CD4-positive, alpha-beta memory T cell (primary cell): Measurements from ENCODE around the gene TRABD2B. TPM values are rescaled to one million over a fixed set of nuclear protein-coding genes. Genes with fewer than 3 reads are reported as not detected.

Experiments used
- CTCF ChIA-PET: fragments of 350-600 bp; sonication (Branson Sonifier 250); formaldehyde crosslinking; loops from one replicate; lab custom pipeline; 2021; ENCODE audit warnings: inconsistent platforms; ENCODE audit not compliant: partially characterized antibody; lab: Charles Lee
- POLR2A ChIA-PET: fragments of 350-600 bp; sonication (Branson Sonifier 250); formaldehyde crosslinking; loops from one replicate; lab custom pipeline; 2021; ENCODE audit not compliant: partially characterized antibody; lab: Charles Lee
- DNase-seq, 5 donors: peaks; one replicate each; pipeline versions ENCODE4 v3.0.0 to v3.0.0-alpha.2; 2020 to 2022; ENCODE audit warnings: mixed read lengths in 1 of 5
- H3K27ac ChIP-seq: one replicate; pipeline ENCODE4 v1.7.0; 2013; ENCODE audit warnings: low read depth, low read length
- H3K27me3 ChIP-seq: 2 replicates; pipeline ENCODE4 v1.7.0; 2013; ENCODE audit warnings: mild to moderate bottlenecking, low read length, moderate library complexity; ENCODE audit not compliant: insufficient read depth
- H3K36me3 ChIP-seq: 2 replicates; pipeline ENCODE4 v1.7.0; 2013; ENCODE audit warnings: mild to moderate bottlenecking, low read length, moderate library complexity; ENCODE audit not compliant: insufficient read depth
- H3K4me1 ChIP-seq: 2 replicates; pipeline ENCODE4 v1.7.0; 2013; ENCODE audit warnings: mild to moderate bottlenecking, low read length, moderate library complexity; ENCODE audit not compliant: insufficient read depth
- H3K4me3 ChIP-seq, 2 donors: one replicate each; pipeline ENCODE4 v1.7.0; 2013; ENCODE audit warnings: low read length in 2 of 2, mild to moderate bottlenecking in 1 of 2
- H3K9me3 ChIP-seq, 2 donors: one replicate each; pipeline ENCODE4 v1.7.0; 2013; ENCODE audit warnings: low read length in 2 of 2, control low read depth in 1 of 2; ENCODE audit not compliant: control insufficient read depth in 1 of 2
- H3K27ac Mint-ChIP-seq, 7 donors: one replicate each; pipeline ENCODE4 v1.8.0; 2020 to 2021; ENCODE audit warnings: mixed read lengths in 7 of 7, mild to moderate bottlenecking in 6 of 7, inconsistent platforms in 3 of 7, moderate library complexity in 3 of 7
- H3K27me3 Mint-ChIP-seq, 2 donors: one replicate each; pipeline ENCODE4 v1.8.0; 2020 to 2021; ENCODE audit warnings: mixed read lengths in 2 of 2
- H3K36me3 Mint-ChIP-seq, 2 donors: one replicate each; pipeline ENCODE4 v1.8.0; 2020 to 2021; ENCODE audit warnings: mixed read lengths in 2 of 2, inconsistent platforms in 1 of 2, mild to moderate bottlenecking in 1 of 2
- H3K4me1 Mint-ChIP-seq, 4 donors: one replicate each; pipeline ENCODE4 v1.8.0; 2020 to 2021; ENCODE audit warnings: mixed read lengths in 4 of 4, mild to moderate bottlenecking in 1 of 4
- H3K4me3 Mint-ChIP-seq, 8 donors: one replicate each; pipeline ENCODE4 v1.8.0; 2020 to 2021; ENCODE audit warnings: mixed read lengths in 8 of 8, mild to moderate bottlenecking in 7 of 8, moderate library complexity in 6 of 8, inconsistent platforms in 3 of 8
- H3K9me3 Mint-ChIP-seq, 8 donors: one replicate each; pipeline ENCODE4 v1.8.0; 2020 to 2021; ENCODE audit warnings: mixed read lengths in 8 of 8, mild to moderate bottlenecking in 5 of 8, inconsistent platforms in 3 of 8, moderate library complexity in 1 of 8
- intact Hi-C: fragments of 100-400 bp; cut with micrococcal nuclease; formaldehyde crosslinking; loops from one replicate; pipeline ENCODE4 v1.15.1; 2023
- polyA plus RNA-seq, 2 donors: library from polyadenylated mRNA; unstranded; fragments of 300-500 nt; fragmentation: Illumina TruSeq; gene quantifications; one replicate each; pipeline ENCODE4 v1.2.3, GENCODE V29; 2021
- total RNA-seq, 2 experiments: library from RNA; stranded (reverse); gene quantifications; one replicate each; pipeline ENCODE4 v1.2.3, GENCODE V29; 2021

TRABD2B gene
- total and polyA plus RNA-seq, 4 experiments from 2014 or later: not detected

GRCh38 chr1:47852006-47852718, 145.0 kb downstream of the TRABD2B start:
- POLR2A ChIA-PET: no interaction called here
- intact Hi-C loops: no loop called here
- no peaks in the 10 kb centered on the region for H3K36me3 ChIP-seq
- no peaks in the 10 kb centered on the region for H3K4me1 ChIP-seq
- no peak overlapping the region for H3K4me3 ChIP-seq
- CTCF ChIA-PET: no interaction called here
- no peaks in the 10 kb centered on the region for H3K36me3 Mint-ChIP-seq
- peaks cover 0 to 1% of the 10 kb centered on the region in 2 donors for H3K27me3 Mint-ChIP-seq
- DNase-seq: no peak
- H3K4me3 Mint-ChIP-seq: no peak overlapping the region
- H3K27me3 ChIP-seq: no peaks in the 10 kb centered on the region
- H3K27ac Mint-ChIP-seq: no peak overlapping the region
- H3K4me1 Mint-ChIP-seq: no peaks in the 10 kb centered on the region
- H3K9me3 Mint-ChIP-seq: no peaks in the 10 kb centered on the region
- H3K27ac ChIP-seq: no peak overlapping the region
- no peaks in the 10 kb centered on the region for H3K9me3 ChIP-seq

GRCh38 chr1:47850451-47850850, 146.7 kb downstream of the TRABD2B start:
- no peaks in the 10 kb centered on the region for H3K4me1 Mint-ChIP-seq
- ChIA-PET CTCF (no interaction called here), POLR2A (no interaction called here)
- Histone ChIP-seq H3K36me3 (no peaks in the 10 kb centered on the region), H3K27me3 (no peaks in the 10 kb centered on the region), H3K4me3 (no peak overlapping the region), H3K27ac (no peak overlapping the region), H3K9me3 (no peaks in the 10 kb centered on the region), H3K4me1 (no peaks in the 10 kb centered on the region)
- no peak overlapping the region for H3K27ac Mint-ChIP-seq
- H3K36me3 Mint-ChIP-seq: no peaks in the 10 kb centered on the region
- DNase-seq: no peak
- no peak overlapping the region for H3K4me3 Mint-ChIP-seq
- intact Hi-C loops: no loop called here
- no peaks in the 10 kb centered on the region for H3K9me3 Mint-ChIP-seq
- peaks cover 0 to 1% of the 10 kb centered on the region in 2 donors for H3K27me3 Mint-ChIP-seq

GRCh38 chr1:47849591-47850261, 147.5 kb downstream of the TRABD2B start:
- ChIA-PET POLR2A (no interaction called here), CTCF (no interaction called here)
- Mint-ChIP-seq H3K27me3 (peaks cover 0 to 1% of the 10 kb centered on the region in 2 donors), H3K4me3 (no peak overlapping the region), H3K9me3 (no peaks in the 10 kb centered on the region), H3K4me1 (no peaks in the 10 kb centered on the region), H3K36me3 (no peaks in the 10 kb centered on the region), H3K27ac (no peak overlapping the region)
- H3K4me3 ChIP-seq: no peak overlapping the region
- no peaks in the 10 kb centered on the region for H3K4me1 ChIP-seq
- no peaks in the 10 kb centered on the region for H3K27me3 ChIP-seq
- DNase-seq: no peak
- H3K9me3 ChIP-seq: no peaks in the 10 kb centered on the region
- no peak overlapping the region for H3K27ac ChIP-seq
- intact Hi-C loops: no loop called here
- no peaks in the 10 kb centered on the region for H3K36me3 ChIP-seq

GRCh38 chr1:47849005-47849521, 148.1 kb downstream of the TRABD2B start:
- ChIA-PET POLR2A (no interaction called here), CTCF (no interaction called here)
- Mint-ChIP-seq H3K9me3 (no peaks in the 10 kb centered on the region), H3K36me3 (no peaks in the 10 kb centered on the region), H3K27ac (no peak overlapping the region), H3K4me3 (no peak overlapping the region), H3K27me3 (peaks cover 0 to 5% of the 10 kb centered on the region in 2 donors), H3K4me1 (no peaks in the 10 kb centered on the region)
- Histone ChIP-seq H3K27me3 (no peaks in the 10 kb centered on the region), H3K27ac (no peak overlapping the region), H3K36me3 (no peaks in the 10 kb centered on the region), H3K4me3 (no peak overlapping the region), H3K4me1 (no peaks in the 10 kb centered on the region), H3K9me3 (no peaks in the 10 kb centered on the region)
- DNase-seq: no peak
- intact Hi-C loops: no loop called here

GRCh38 chr1:47847763-47848162, 149.4 kb downstream of the TRABD2B start:
- Histone ChIP-seq H3K27me3 (no peaks in the 10 kb centered on the region), H3K4me3 (no peak overlapping the region), H3K36me3 (no peaks in the 10 kb centered on the region), H3K4me1 (no peaks in the 10 kb centered on the region), H3K9me3 (no peaks in the 10 kb centered on the region), H3K27ac (no peak overlapping the region)
- H3K36me3 Mint-ChIP-seq: no peaks in the 10 kb centered on the region
- no peak overlapping the region for H3K4me3 Mint-ChIP-seq
- ChIA-PET CTCF (no interaction called here), POLR2A (no interaction called here)
- H3K27me3 Mint-ChIP-seq: peaks cover 2 to 10% of the 10 kb centered on the region in 2 donors
- intact Hi-C loops: no loop called here
- no peak overlapping the region for H3K27ac Mint-ChIP-seq
- no peaks in the 10 kb centered on the region for H3K9me3 Mint-ChIP-seq
- no peaks in the 10 kb centered on the region for H3K4me1 Mint-ChIP-seq
- no peak for DNase-seq

- ChIA-PET CTCF (interaction anchor here (0.8 kb wide), 1 partner anchor 9 kb away, joined by 3 read pairs; no protein-coding TSS in a partner anchor), POLR2A (no interaction called here)
- no peak for DNase-seq
- Histone ChIP-seq H3K4me3 (no peak overlapping the region), H3K27me3 (no peaks in the 10 kb centered on the region), H3K27ac (no peak overlapping the region), H3K36me3 (no peaks in the 10 kb centered on the region), H3K9me3 (no peaks in the 10 kb centered on the region), H3K4me1 (no peaks in the 10 kb centered on the region)
- Mint-ChIP-seq H3K9me3 (no peaks in the 10 kb centered on the region), H3K36me3 (no peaks in the 10 kb centered on the region), H3K27me3 (peaks cover 4 to 15% of the 10 kb centered on the region in 2 donors), H3K27ac (no peak overlapping the region), H3K4me3 (no peak overlapping the region), H3K4me1 (no peaks in the 10 kb centered on the region)
- intact Hi-C loops: no loop called here
Measured at GRCh38 chr1:47844558-47844955, 152.6 kb downstream of the TRABD2B start.

- Histone ChIP-seq H3K27ac (no peak overlapping the region), H3K36me3 (no peaks in the 10 kb centered on the region), H3K4me1 (no peaks in the 10 kb centered on the region), H3K4me3 (no peak overlapping the region), H3K27me3 (no peaks in the 10 kb centered on the region), H3K9me3 (no peaks in the 10 kb centered on the region)
- no peaks in the 10 kb centered on the region for H3K9me3 Mint-ChIP-seq
- ChIA-PET CTCF (no interaction called here), POLR2A (no interaction called here)
- H3K36me3 Mint-ChIP-seq: no peaks in the 10 kb centered on the region
- H3K4me3 Mint-ChIP-seq: no peak overlapping the region
- DNase-seq: no peak
- H3K27ac Mint-ChIP-seq: no peak overlapping the region
- H3K4me1 Mint-ChIP-seq: no peaks in the 10 kb centered on the region
- peaks cover 4 to 15% of the 10 kb centered on the region in 2 donors for H3K27me3 Mint-ChIP-seq
- intact Hi-C loops: no loop called here
Measured at GRCh38 chr1:47843781-47844557, 153.2 kb downstream of the TRABD2B start.
